ENCODE results near the gene WDR38. TPM values are rescaled to one million over a fixed set of nuclear protein-coding genes. Genes with fewer than 3 reads are reported as not detected.

Gene WDR38
- total and polyA plus RNA-seq, 7 donors = not detected

GRCh38 chr9:124877021-124877782, 23.9 kb downstream of the WDR38 start:
- Histone ChIP-seq H3K27ac (no peak overlapping the region), H3K4me3 (no peak overlapping the region), H3K4me1 (peaks cover 0 to 18% (median 16%) of the 10 kb centered on the region in 4 donors), H3K27me3 (no peaks in the 10 kb centered on the region), H3K36me3 (peaks cover 18 to 88% (median 45%) of the 10 kb centered on the region in 4 donors), H3K9me3 (no peaks in the 10 kb centered on the region)
- no peak for DNase-seq
- 86 to 89% methylated on average over 14 of the region's 14 CpGs for WGBS, 2 donors
- intact Hi-C loops (cut with DNase I) = no loop called here
- TF ChIP-seq CTCF (IDR thresholded peaks at IDR 0.05) (no peak), POLR2AphosphoS5 (IDR thresholded peaks at IDR 0.05) (no peak), POLR2A (IDR thresholded peaks at IDR 0.05) (no peak), EP300 (IDR thresholded peaks at IDR 0.05) (no peak)

- Histone ChIP-seq H3K27ac (peak overlapping the region in 1 of 4 donors; percentile 34), H3K36me3 (peaks cover 18 to 94% (median 51%) of the 10 kb centered on the region in 4 donors), H3K27me3 (no peaks in the 10 kb centered on the region), H3K4me1 (peaks cover 0 to 10% (median 8%) of the 10 kb centered on the region in 4 donors), H3K4me3 (no peak overlapping the region), H3K9me3 (no peaks in the 10 kb centered on the region)
- DNase-seq = no peak
- TF ChIP-seq POLR2AphosphoS5 (IDR thresholded peaks at IDR 0.05) (no peak), EP300 (IDR thresholded peaks at IDR 0.05) (no peak), CTCF (IDR thresholded peaks at IDR 0.05) (no peak), POLR2A (IDR thresholded peaks at IDR 0.05) (no peak)
- 82 to 91% methylated on average over 1 of the region's 1 CpG for whole genome bisulfite sequencing, 2 donors
- intact Hi-C loops (cut with DNase I) = no loop called here
Measured at GRCh38 chr9:124878021-124878420, 24.8 kb downstream of the WDR38 start.

GRCh38 chr9:124878518-124878917, 25.3 kb downstream of the WDR38 start:
- Histone ChIP-seq H3K4me1 (peaks cover 0 to 5% (median 3%) of the 10 kb centered on the region in 4 donors), H3K4me3 (no peak overlapping the region), H3K27me3 (no peaks in the 10 kb centered on the region), H3K36me3 (peaks cover 18 to 91% (median 48%) of the 10 kb centered on the region in 4 donors), H3K27ac (peak overlapping the region in 2 of 4 donors; percentile 34 to 49), H3K9me3 (no peaks in the 10 kb centered on the region)
- intact Hi-C loops (cut with DNase I) = no loop called here
- WGBS, 2 donors = 89 to 92% methylated on average over 6 of the region's 6 CpGs
- TF ChIP-seq EP300 (IDR thresholded peaks at IDR 0.05) (no peak), POLR2A (IDR thresholded peaks at IDR 0.05) (no peak), CTCF (IDR thresholded peaks at IDR 0.05) (no peak), POLR2AphosphoS5 (IDR thresholded peaks at IDR 0.05) (no peak)
- no peak for DNase-seq

GRCh38 chr9:124879226-124879625, 26.0 kb downstream of the WDR38 start:
- H3K27me3 ChIP-seq = no peaks in the 10 kb centered on the region
- no peak for DNase-seq
- WGBS, 2 donors = 75 to 81% methylated on average over 10 of the region's 10 CpGs
- intact Hi-C loops (cut with DNase I) = no loop called here
- no peaks in the 10 kb centered on the region for H3K4me1 ChIP-seq
- H3K9me3 ChIP-seq = no peaks in the 10 kb centered on the region
- peak in 1 of 4 donors; percentile 44 for TF ChIP-seq POLR2AphosphoS5 (IDR thresholded peaks at IDR 0.05)
- TF ChIP-seq CTCF (IDR thresholded peaks at IDR 0.05) = no peak
- no peak for TF ChIP-seq POLR2A (IDR thresholded peaks at IDR 0.05)
- TF ChIP-seq EP300 (IDR thresholded peaks at IDR 0.05) = no peak
- peaks cover 18 to 86% (median 47%) of the 10 kb centered on the region in 4 donors for H3K36me3 ChIP-seq
- no peak overlapping the region for H3K4me3 ChIP-seq
- peak overlapping the region in 3 of 4 donors; percentile 12 to 49 (median 25) for H3K27ac ChIP-seq

Data from sigmoid colon (tissue), 7 donors.